Smooth muscle cell (in vitro differentiated cells): ENCODE data around the gene DNAAF5. TPM values are rescaled to one million over a fixed set of nuclear protein-coding genes. Genes with fewer than 3 reads are reported as not detected.

Experiments
- DNase-seq: peaks from one replicate; lab custom pipeline; 2025; ENCODE audit not compliant: unreplicated experiment; lab: John Stamatoyannopoulos, UW
- H2AFZ ChIP-seq: fragments of 200-600 bp; sonication (generic); 2 replicates; pipeline ENCODE4 v1.6.0; 2016; ENCODE audit warnings: antibody characterized with exemption, low read depth, mild to moderate bottlenecking
- H3F3A ChIP-seq: fragments of 200-600 bp; sonication (generic); 2 replicates; pipeline ENCODE4 v1.6.0; 2017; ENCODE audit warnings: antibody characterized with exemption, low read depth
- H3K27ac ChIP-seq: fragments of 200-600 bp; sonication (generic); 2 replicates; pipeline ENCODE4 v1.5.1; 2016; ENCODE audit warnings: low read depth, mild to moderate bottlenecking
- H3K27me3 ChIP-seq: fragments of 200-600 bp; sonication (generic); 2 replicates; pipeline ENCODE4 v1.6.1; 2016; ENCODE audit warnings: low read depth, mild to moderate bottlenecking
- H3K36me3 ChIP-seq: fragments of 200-600 bp; sonication (generic); 2 replicates; pipeline ENCODE4 v1.5.1; 2016; ENCODE audit warnings: low read depth
- H3K4me1 ChIP-seq: fragments of 200-600 bp; sonication (generic); 2 replicates; pipeline ENCODE4 v1.5.1; 2016; ENCODE audit warnings: low read depth
- H3K4me2 ChIP-seq: fragments of 200-600 bp; sonication (generic); 2 replicates; pipeline ENCODE4 v1.6.0; 2016; ENCODE audit warnings: mild to moderate bottlenecking
- H3K4me3 ChIP-seq: fragments of 200-600 bp; sonication (generic); 2 replicates; pipeline ENCODE4 v1.5.1; 2016; ENCODE audit warnings: mild to moderate bottlenecking
- H3K79me2 ChIP-seq: fragments of 200-600 bp; sonication (generic); 2 replicates; pipeline ENCODE4 v1.6.0; 2016; ENCODE audit warnings: low read depth, mild to moderate bottlenecking
- H3K9ac ChIP-seq: fragments of 200-600 bp; sonication (generic); 2 replicates; pipeline ENCODE4 v1.6.0; 2016; ENCODE audit warnings: low read depth
- H3K9me3 ChIP-seq: fragments of 200-600 bp; sonication (generic); replicated peaks from 2 replicates; pipeline ENCODE4 v1.5.1; 2016; ENCODE audit warnings: low read depth
- H4K20me1 ChIP-seq: fragments of 200-600 bp; sonication (generic); 2 replicates; pipeline ENCODE4 v1.6.0; 2016; ENCODE audit warnings: low read depth
- WGBS: methylation state at CpG from one replicate; pipeline ENCODE4 v1.1.7; 2016; ENCODE audit warnings: low lambda C conversion rate; 5-methylcytosine and 5-hydroxymethylcytosine counted together
- polyA plus RNA-seq: library from polyadenylated mRNA; unstranded; fragments of >200 nt; fragmentation: Nextera tagmentation; extraction: Ambion mirVana; gene quantifications from 2 replicates; pipeline ENCODE4 v1.2.1, GENCODE V29; 2016
- total RNA-seq: library from RNA; depleted of rRNA; stranded (reverse); fragments of >200 nt; gene quantifications from 2 replicates; pipeline ENCODE4 v1.2.3, GENCODE V29; 2014
- TF ChIP-seq, protein P1 (sequence below): fragments of 200-600 bp; sonication (generic); IDR thresholded peaks from 2 replicates; pipeline ENCODE4 v1.5.1; 2017; ENCODE audit warnings: borderline replicate concordance, mild to moderate bottlenecking, antibody characterized with exemption; ENCODE audit not compliant: insufficient read depth, poor library complexity, severe bottlenecking

Gene DNAAF5
- total and polyA plus RNA-seq, 2 experiments from 2014 or later = 13.9 to 17.0 TPM

DNA sequence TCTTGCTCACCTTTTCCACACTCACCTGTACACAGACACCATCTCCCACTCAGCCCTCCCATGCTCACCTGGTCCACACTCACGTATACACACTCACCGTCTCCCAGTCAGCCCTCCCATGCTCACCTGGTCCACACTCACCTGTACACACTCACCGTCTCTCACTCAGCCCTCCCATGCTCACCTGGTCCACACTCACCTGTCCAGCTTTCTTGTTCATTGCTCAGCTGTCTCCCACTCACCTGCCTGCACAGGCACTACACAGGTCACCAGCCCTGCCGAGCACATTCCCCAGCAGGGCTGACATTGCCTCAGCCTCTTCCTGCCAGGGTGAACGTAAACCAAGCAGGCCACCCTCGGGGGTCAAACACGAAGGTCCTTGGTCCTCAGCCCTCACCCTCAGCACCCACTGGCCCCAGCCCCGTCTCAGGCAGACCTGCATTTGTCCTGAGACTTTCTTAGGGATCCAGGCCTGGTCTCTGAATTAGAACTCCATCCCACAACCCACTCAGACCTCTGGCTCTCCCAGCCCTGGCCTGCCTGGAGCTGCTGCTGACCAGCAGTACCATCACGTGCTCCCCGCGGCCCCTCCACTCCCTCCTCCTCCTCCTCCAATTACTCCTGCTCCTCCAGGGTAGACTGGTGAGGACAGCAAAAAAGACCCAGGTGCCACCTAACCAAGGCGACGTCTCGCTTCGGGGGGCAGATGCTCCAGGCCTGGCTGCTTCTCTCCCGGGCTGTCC is 12.8 kb upstream of the DNAAF5 start:
- WGBS = 91% methylated on average over 16 of the region's 16 CpGs
- no peaks in the 10 kb centered on the region for H3F3A ChIP-seq
- H3K9me3 ChIP-seq = no peaks in the 10 kb centered on the region
- H3K9ac ChIP-seq = no peak overlapping the region
- H3K4me2 ChIP-seq = no peak overlapping the region
- DNase-seq = no peak
- H3K79me2 ChIP-seq = no peaks in the 10 kb centered on the region
- no peak overlapping the region for H3K4me3 ChIP-seq
- TF ChIP-seq, protein P1, sequence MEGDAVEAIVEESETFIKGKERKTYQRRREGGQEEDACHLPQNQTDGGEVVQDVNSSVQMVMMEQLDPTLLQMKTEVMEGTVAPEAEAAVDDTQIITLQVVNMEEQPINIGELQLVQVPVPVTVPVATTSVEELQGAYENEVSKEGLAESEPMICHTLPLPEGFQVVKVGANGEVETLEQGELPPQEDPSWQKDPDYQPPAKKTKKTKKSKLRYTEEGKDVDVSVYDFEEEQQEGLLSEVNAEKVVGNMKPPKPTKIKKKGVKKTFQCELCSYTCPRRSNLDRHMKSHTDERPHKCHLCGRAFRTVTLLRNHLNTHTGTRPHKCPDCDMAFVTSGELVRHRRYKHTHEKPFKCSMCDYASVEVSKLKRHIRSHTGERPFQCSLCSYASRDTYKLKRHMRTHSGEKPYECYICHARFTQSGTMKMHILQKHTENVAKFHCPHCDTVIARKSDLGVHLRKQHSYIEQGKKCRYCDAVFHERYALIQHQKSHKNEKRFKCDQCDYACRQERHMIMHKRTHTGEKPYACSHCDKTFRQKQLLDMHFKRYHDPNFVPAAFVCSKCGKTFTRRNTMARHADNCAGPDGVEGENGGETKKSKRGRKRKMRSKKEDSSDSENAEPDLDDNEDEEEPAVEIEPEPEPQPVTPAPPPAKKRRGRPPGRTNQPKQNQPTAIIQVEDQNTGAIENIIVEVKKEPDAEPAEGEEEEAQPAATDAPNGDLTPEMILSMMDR = no peak
- no peaks in the 10 kb centered on the region for H3K36me3 ChIP-seq
- H3K4me1 ChIP-seq = no peaks in the 10 kb centered on the region
- H3K27ac ChIP-seq = no peak overlapping the region
- H4K20me1 ChIP-seq = no peaks in the 10 kb centered on the region
- H2AFZ ChIP-seq = no peak overlapping the region
- H3K27me3 ChIP-seq = no peaks in the 10 kb centered on the region

DNA sequence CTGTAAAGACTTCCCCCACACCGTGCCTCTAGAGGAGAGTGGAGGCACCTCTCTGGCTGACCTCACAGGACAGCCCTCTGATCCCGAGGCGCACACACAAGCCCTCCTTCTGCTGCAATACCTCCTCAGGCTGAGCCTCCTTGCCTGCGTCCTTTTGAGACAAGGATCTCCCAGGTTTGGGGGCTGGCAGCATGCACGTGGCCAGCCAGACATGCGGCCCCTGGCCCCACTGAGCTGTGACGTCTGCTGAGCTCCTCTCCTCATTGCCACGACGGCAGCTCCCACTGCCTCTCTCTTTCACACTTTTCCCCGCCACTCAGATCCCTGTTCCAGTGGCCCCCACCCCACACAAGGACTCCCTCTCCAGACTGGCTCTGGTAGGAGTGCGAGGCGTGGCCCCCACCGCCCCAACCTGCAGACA is 12.2 kb upstream of the DNAAF5 start:
- H3K36me3 ChIP-seq = no peaks in the 10 kb centered on the region
- no peaks in the 10 kb centered on the region for H3K9me3 ChIP-seq
- DNase-seq = no peak
- no peaks in the 10 kb centered on the region for H3F3A ChIP-seq
- WGBS = 84% methylated on average over 13 of the region's 13 CpGs
- H3K9ac ChIP-seq = no peak overlapping the region
- H3K4me1 ChIP-seq = no peaks in the 10 kb centered on the region
- no peaks in the 10 kb centered on the region for H4K20me1 ChIP-seq
- no peaks in the 10 kb centered on the region for H3K79me2 ChIP-seq
- TF ChIP-seq, protein P1 = no peak
- no peaks in the 10 kb centered on the region for H3K27me3 ChIP-seq
- no peak overlapping the region for H3K27ac ChIP-seq
- H3K4me3 ChIP-seq = no peak overlapping the region
- no peak overlapping the region for H2AFZ ChIP-seq
- H3K4me2 ChIP-seq = no peak overlapping the region

DNA sequence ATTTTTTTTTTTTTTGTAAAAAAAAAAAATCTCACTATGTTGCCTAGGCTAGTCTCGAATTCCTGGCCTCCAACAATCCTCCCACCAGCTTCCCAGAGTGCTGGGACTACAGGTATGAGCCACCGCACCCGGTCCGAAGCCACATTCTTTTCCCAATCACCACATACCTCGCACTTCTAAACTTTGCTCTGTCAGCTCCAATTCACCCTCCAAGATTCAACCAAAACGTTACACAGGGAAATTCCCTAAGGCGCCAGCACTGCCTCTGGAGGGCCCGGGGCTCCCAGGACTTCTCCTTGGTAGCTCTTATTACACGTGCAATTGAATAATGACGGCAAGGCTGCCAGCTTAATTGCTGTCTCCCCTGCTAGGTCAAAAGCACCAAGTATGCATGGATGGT is 10.3 kb upstream of the DNAAF5 start:
- no peaks in the 10 kb centered on the region for H3K4me1 ChIP-seq
- H3K27me3 ChIP-seq = no peaks in the 10 kb centered on the region
- H3K4me3 ChIP-seq = no peak overlapping the region
- no peaks in the 10 kb centered on the region for H3K36me3 ChIP-seq
- H4K20me1 ChIP-seq = no peaks in the 10 kb centered on the region
- H3K27ac ChIP-seq = no peak overlapping the region
- no peak overlapping the region for H3K4me2 ChIP-seq
- 79% methylated on average over 10 of the region's 10 CpGs for WGBS
- no peak overlapping the region for H3K9ac ChIP-seq
- TF ChIP-seq, protein P1 = no peak
- DNase-seq = no peak
- no peak overlapping the region for H2AFZ ChIP-seq
- no peaks in the 10 kb centered on the region for H3F3A ChIP-seq
- H3K9me3 ChIP-seq = no peaks in the 10 kb centered on the region
- no peaks in the 10 kb centered on the region for H3K79me2 ChIP-seq

DNA sequence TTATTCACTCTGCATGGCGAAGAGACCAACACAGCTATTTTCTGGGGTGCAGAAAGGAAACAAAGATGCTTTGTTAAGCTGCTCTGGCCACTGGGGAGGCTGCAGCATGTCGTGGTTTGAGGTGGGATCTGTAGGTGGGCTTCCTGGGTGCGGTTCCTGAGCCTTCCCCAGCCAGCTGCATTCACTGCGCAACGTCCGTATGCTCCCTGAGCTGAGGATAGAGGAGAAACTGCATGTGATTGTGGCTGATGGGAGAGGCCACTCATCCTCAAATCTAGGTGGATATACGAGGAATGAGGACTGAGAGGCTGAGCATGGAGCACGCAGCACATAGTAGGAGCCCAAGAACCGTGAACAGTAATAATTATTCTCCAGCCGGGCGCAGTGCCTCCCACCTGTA is 9.9 kb upstream of the DNAAF5 start:
- Histone ChIP-seq H3K79me2 (no peaks in the 10 kb centered on the region), H3K4me2 (no peak overlapping the region), H3K4me3 (no peak overlapping the region), H3K27me3 (no peaks in the 10 kb centered on the region), H3K36me3 (no peaks in the 10 kb centered on the region), H3F3A (no peaks in the 10 kb centered on the region), H3K4me1 (no peaks in the 10 kb centered on the region), H3K9ac (no peak overlapping the region), H4K20me1 (no peaks in the 10 kb centered on the region), H3K9me3 (no peaks in the 10 kb centered on the region), H3K27ac (no peak overlapping the region), H2AFZ (no peak overlapping the region)
- TF ChIP-seq, protein P1 = no peak
- 95% methylated on average over 11 of the region's 11 CpGs for WGBS
- DNase-seq = no peak
